GM12878 (cell line): ENCODE data around the gene LLCFC1. TPM values are rescaled to one million over a fixed set of nuclear protein-coding genes. Genes with fewer than 3 reads are reported as not detected.

Source experiments
- ATAC-seq: fragments of 200-7000 bp; cut with Tn5 transposase; 3 replicates; pipeline ENCODE4 v1.9.1; 2020; ENCODE audit warnings: mild to moderate bottlenecking, moderate library complexity
- BruUV-seq: library from RNA; stranded (reverse); fragments of 400-500 nt; replicated peaks from 2 replicates; lab custom pipeline; 2021; lab: Mats Ljungman, UMichigan
- CTCF ChIA-PET: fragments of 300-600 bp; sonication (Branson Sonifier 250); formaldehyde crosslinking; extraction: SDS; loops from one replicate; lab custom pipeline; 2021; ENCODE audit warnings: inconsistent platforms; lab: Yijun Ruan, JAX
- POLR2A ChIA-PET: fragments of 350-600 bp; formaldehyde crosslinking; extraction: SDS; loops from one replicate; lab custom pipeline; 2021; ENCODE audit warnings: inconsistent platforms; lab: Charles Lee
- RAD21 ChIA-PET: fragments of 300-600 bp; sonication (Branson Sonifier 250); formaldehyde crosslinking; loops from one replicate; lab custom pipeline; 2023; ENCODE audit warnings: antibody characterized with exemption; ENCODE audit not compliant: unreplicated experiment; lab: Charles Lee
- SMC1A ChIA-PET: fragments of 300-600 bp; sonication (Branson Sonifier 250); formaldehyde crosslinking; loops from one replicate; lab custom pipeline; 2023; ENCODE audit not compliant: unreplicated experiment, uncharacterized antibody; lab: Charles Lee
- DNase-seq: peaks from one replicate; pipeline ENCODE4 v3.0.0-alpha.2; 2011; ENCODE audit warnings: low read depth, low spot score
- FAIRE-seq: peaks from 3 replicates; lab custom pipeline; 2011; peaks lifted over from hg19 to GRCh38; lab: Jason Lieb, UNC
- H2AFZ ChIP-seq: 2 replicates; pipeline ENCODE4 v1.6.0; 2011; ENCODE audit warnings: low read depth, low read length, control low read depth; ENCODE audit not compliant: control insufficient read depth
- H3K27ac ChIP-seq: 2 replicates; pipeline ENCODE4 v1.5.1; 2011; ENCODE audit warnings: control low read depth; ENCODE audit not compliant: control insufficient read depth, insufficient read depth
- H3K27me3 ChIP-seq, 2 experiments: replicated peaks in 1 of 2; 2 replicates each; pipeline versions ENCODE4 v1.6.0 to v1.6.1; 2011; ENCODE audit warnings: low read length in 1 of 2; ENCODE audit not compliant: control insufficient read depth in 2 of 2, insufficient read depth in 2 of 2
- H3K36me3 ChIP-seq, 2 experiments: 2 replicates each; pipeline ENCODE4 v1.5.1; 2011; ENCODE audit warnings: low read length in 1 of 2; ENCODE audit not compliant: control insufficient read depth in 2 of 2, insufficient read depth in 2 of 2
- H3K4me1 ChIP-seq: 2 replicates; pipeline ENCODE4 v1.6.1; 2011; ENCODE audit warnings: mild to moderate bottlenecking, low read length, moderate library complexity, mixed read lengths; ENCODE audit not compliant: control insufficient read depth, insufficient read depth
- H3K4me2 ChIP-seq: 2 replicates; pipeline ENCODE4 v1.6.0; 2011; ENCODE audit warnings: control low read depth; ENCODE audit not compliant: control insufficient read depth, insufficient read depth
- H3K4me3 ChIP-seq: fragments of 200-600 bp; sonication (generic); 2 replicates; pipeline ENCODE4 v1.5.1; 2016
- H3K79me2 ChIP-seq: 2 replicates; pipeline ENCODE4 v1.6.0; 2011; ENCODE audit warnings: low read length; ENCODE audit not compliant: control insufficient read depth, insufficient read depth
- H3K9ac ChIP-seq: 2 replicates; pipeline ENCODE4 v1.8.0; 2011; ENCODE audit warnings: low read length, control low read depth, mixed read lengths; ENCODE audit not compliant: control insufficient read depth, insufficient read depth
- H3K9me3 ChIP-seq: replicated peaks from 3 replicates; pipeline ENCODE4 v1.5.1; 2011; ENCODE audit warnings: mild to moderate bottlenecking, low read length; ENCODE audit not compliant: control insufficient read depth, insufficient read depth
- H4K20me1 ChIP-seq: 2 replicates; pipeline ENCODE4 v1.6.0; 2011; ENCODE audit not compliant: control insufficient read depth, insufficient read depth
- ATF2 ChIP-seq: IDR thresholded peaks from 2 replicates; pipeline ENCODE4 v1.6.1; 2012; ENCODE audit warnings: low read length, inconsistent platforms
- BACH1 ChIP-seq: fragments of 450-650 bp; IDR thresholded peaks from 2 replicates; pipeline ENCODE4 v1.6.1; 2017; ENCODE audit warnings: mild to moderate bottlenecking, borderline replicate concordance
- CBX3 ChIP-seq: fragments of 200-600 bp; sonication (generic); IDR thresholded peaks from 2 replicates; pipeline ENCODE4 v1.6.1; 2016; ENCODE audit warnings: low read depth, borderline replicate concordance
- CHD4 ChIP-seq: fragments of 200-600 bp; sonication (generic); IDR thresholded peaks from 2 replicates; pipeline ENCODE4 v1.6.1; 2016; ENCODE audit warnings: mild to moderate bottlenecking
- EED ChIP-seq: sonication (generic); IDR thresholded peaks from 2 replicates; pipeline ENCODE4 v1.6.1; 2016; ENCODE audit warnings: antibody characterized with exemption, low read depth
- EGR1 ChIP-seq, 2 experiments: IDR thresholded peaks; 1 replicate in 1 of 2; 2 replicates in 1 of 2; pipeline ENCODE4 v1.6.1; 2011 to 2012; ENCODE audit warnings: low read depth in 2 of 2, low read length in 2 of 2, borderline replicate concordance in 1 of 2, mild to moderate bottlenecking in 1 of 2, moderate library complexity in 1 of 2
- IRF4 ChIP-seq: IDR thresholded peaks from 2 replicates; pipeline ENCODE4 v1.6.1; 2011; ENCODE audit warnings: low read depth, low read length
- IRF5 ChIP-seq: fragments of 450-650 bp; IDR thresholded peaks from 2 replicates; pipeline ENCODE4 v1.6.1; 2017; ENCODE audit warnings: borderline replicate concordance
- NFYB ChIP-seq: IDR thresholded peaks from 2 replicates; pipeline ENCODE4 v1.6.1; 2011; ENCODE audit warnings: low read depth, mild to moderate bottlenecking, low read length, improper control_type of control experiment, moderate library complexity; ENCODE audit not compliant: insufficient read depth
- PAX5 ChIP-seq: IDR thresholded peaks from 2 replicates; pipeline ENCODE4 v1.6.1; 2011; ENCODE audit warnings: low read depth, low read length, borderline replicate concordance
- RAD51 ChIP-seq: fragments of 450-650 bp; IDR thresholded peaks from 2 replicates; pipeline ENCODE4 v1.6.1; 2016; ENCODE audit warnings: moderate library complexity, mild to moderate bottlenecking, inconsistent platforms
- SPI1 ChIP-seq: IDR thresholded peaks from 2 replicates; pipeline ENCODE4 v1.6.1; 2011; ENCODE audit warnings: low read depth, mild to moderate bottlenecking, low read length, moderate library complexity, borderline replicate concordance; ENCODE audit not compliant: insufficient read depth
- SREBF1 ChIP-seq: IDR thresholded peaks from 2 replicates; pipeline ENCODE4 v1.6.1; 2012; ENCODE audit warnings: mild to moderate bottlenecking, low read length
- TCF7 ChIP-seq: IDR thresholded peaks from 2 replicates; pipeline ENCODE4 v1.6.1; 2014; ENCODE audit warnings: antibody characterized with exemption, borderline replicate concordance
- WGBS: methylation state at CpG from one replicate; pipeline ENCODE4 v1.1.6; 2016; ENCODE audit warnings: low lambda C conversion rate; ENCODE audit not compliant: insufficient replicate concordance, insufficient coverage; ENCODE audit errors: missing lambda C conversion rate; 5-methylcytosine and 5-hydroxymethylcytosine counted together
- in situ Hi-C: fragments of 300-500 bp; cut with MboI; formaldehyde crosslinking; loops from 9 replicates; pipeline ENCODE4 v1.14.3; 2018; ENCODE audit warnings: mixed read lengths
- intact Hi-C: fragments of 100-400 bp; cut with micrococcal nuclease; formaldehyde crosslinking; loops from one replicate; pipeline ENCODE4 v1.14.2; 2022; ENCODE audit not compliant: unreplicated experiment
- polyA plus RNA-seq, 11 experiments: library from polyadenylated mRNA; depleted of rRNA in 4 of 11; unstranded in 6 of 11; stranded (reverse) in 5 of 11; fragments of >200 nt; fragmentation: Nextera tagmentation in 4 of 11; fragmentation: Illumina TruSeq in 1 of 11; extraction: Ambion mirVana in 4 of 11; extraction: Trizol in 1 of 11; gene quantifications; 1 replicate in 1 of 11; 2 replicates in 10 of 11; pipeline versions ENCODE4 v1.2.1 to v1.2.3, GENCODE V29; 2011 to 2016; ENCODE audit warnings: inconsistent platforms in 2 of 11, missing spikeins in 2 of 11, low read depth in 1 of 11
- total RNA-seq, 4 experiments: library from RNA; depleted of rRNA in 3 of 4; stranded (reverse); fragments of >200 nt in 3 of 4; fragmentation: Illumina TruSeq in 1 of 4; extraction: Trizol in 1 of 4; gene quantifications; 2 replicates each; pipeline versions ENCODE4 v1.2.1 to v1.2.3, GENCODE V29; 2013 to 2021

LLCFC1 gene
- total and polyA plus RNA-seq, 10 of the 15 experiments (the other 5 are each of a cell fraction or from before 2014, with no cell fraction given) = not detected

GRCh38 chr7:142916508-142916907 lies 22.8 kb upstream of the LLCFC1 start:
- H3K79me2 ChIP-seq = no peaks in the 10 kb centered on the region
- ChIA-PET SMC1A (no interaction called here), RAD21 (no interaction called here), POLR2A (interaction anchor here (0.7 to 0.8 kb wide), 2 partner anchors 30 to 240 kb away, joined by 3 to 5 read pairs; no protein-coding TSS in a partner anchor)
- H3K36me3 ChIP-seq = no peaks in the 10 kb centered on the region
- H3K4me1 ChIP-seq = no peaks in the 10 kb centered on the region
- peaks cover 0 to 3% of the 10 kb centered on the region in 2 experiments; a peak in 2 of 4 replicates for H3K27me3 ChIP-seq
- no peak overlapping the region for H3K27ac ChIP-seq
- ATAC-seq (no peak), FAIRE-seq (no peak), DNase-seq (no peak)
- H4K20me1 ChIP-seq = no peaks in the 10 kb centered on the region
- no peak overlapping the region for H3K4me3 ChIP-seq
- in situ Hi-C loops (no loop called here), intact Hi-C loops (no loop called here)
- no peak overlapping the region for H2AFZ ChIP-seq
- no peaks in the 10 kb centered on the region for H3K9me3 ChIP-seq
- H3K4me2 ChIP-seq = no peak overlapping the region
- H3K9ac ChIP-seq = no peak overlapping the region
- no TSS peak for BruUV-seq
- TF ChIP-seq BACH1 (no peak), ATF2 (no peak), EED (no peak), EGR1 (IDR thresholded peaks at IDR 0.05; ENCODE audit: borderline replicate concordance in 1 of 2, low read depth in 2 of 2, low read length in 2 of 2) (no peak)
- TF ChIP-seq, all 136 proteins: peak for 0
- CTCF ChIA-PET = interaction anchor here (0.6 to 1.0 kb wide), 2 partner anchors 20 to 87 kb away, joined by 3 read pairs; no protein-coding TSS in a partner anchor
- 0% methylated on average over 2 of the region's 2 CpGs for WGBS

- intact Hi-C loops = no loop called here
- DNase-seq (no peak), ATAC-seq (no peak), FAIRE-seq (no peak)
- Histone ChIP-seq H3K4me1 (no peaks in the 10 kb centered on the region), H3K79me2 (no peaks in the 10 kb centered on the region), H3K36me3 (no peaks in the 10 kb centered on the region), H3K9ac (no peak overlapping the region), H3K9me3 (no peaks in the 10 kb centered on the region), H3K4me3 (no peak overlapping the region), H3K27ac (no peak overlapping the region), H3K4me2 (no peak overlapping the region), H3K27me3 (peaks cover 0 to 3% of the 10 kb centered on the region in 2 experiments; a peak in 2 of 4 replicates), H4K20me1 (no peaks in the 10 kb centered on the region), H2AFZ (no peak overlapping the region)
- WGBS = 32% methylated on average over 3 of the region's 3 CpGs
- in situ Hi-C loops = no loop called here
- CTCF ChIA-PET = interaction anchor here (0.6 to 2.8 kb wide), 3 partner anchors 21 to 403 kb away, joined by 3 to 7 read pairs (median 3); no protein-coding TSS in a partner anchor
- BruUV-seq = no TSS peak
- POLR2A ChIA-PET = interaction anchor here (0.7 kb wide), 1 partner anchor 240 kb away, joined by 3 read pairs; no protein-coding TSS in a partner anchor
- RAD21 ChIA-PET = no interaction called here
- no peak for TF ChIP-seq TCF7
- TF ChIP-seq CHD4 = no peak
- TF ChIP-seq NFYB = no peak
- TF ChIP-seq BACH1 = no peak
- no peak for TF ChIP-seq CBX3
- TF ChIP-seq RAD51 = no peak
- no peak for TF ChIP-seq IRF5
- TF ChIP-seq SPI1 = no peak
- TF ChIP-seq PAX5 = no peak
- no peak for TF ChIP-seq IRF4
- TF ChIP-seq SREBF1 = no peak
- SMC1A ChIA-PET = no interaction called here
Observed at GRCh38 chr7:142917447-142917846, 21.8 kb upstream of the LLCFC1 start.
